NB4 (cell line): ENCODE measurements around the gene CPT1C.

Experiments used
- MYC ChIP-seq: IDR thresholded peaks from 2 replicates; pipeline ENCODE4 v1.6.1; 2011; ENCODE audit warnings: low read depth, low read length
- POLR2A ChIP-seq: IDR thresholded peaks from 2 replicates; pipeline ENCODE4 v1.6.1; 2011; ENCODE audit warnings: mild to moderate bottlenecking; ENCODE audit not compliant: insufficient read length; ENCODE audit errors: extremely low read depth
- TF ChIP-seq, protein P1 (sequence below): IDR thresholded peaks from one replicate; pipeline ENCODE4 v1.5.1; 2012; ENCODE audit warnings: low read depth, low read length

DNA sequence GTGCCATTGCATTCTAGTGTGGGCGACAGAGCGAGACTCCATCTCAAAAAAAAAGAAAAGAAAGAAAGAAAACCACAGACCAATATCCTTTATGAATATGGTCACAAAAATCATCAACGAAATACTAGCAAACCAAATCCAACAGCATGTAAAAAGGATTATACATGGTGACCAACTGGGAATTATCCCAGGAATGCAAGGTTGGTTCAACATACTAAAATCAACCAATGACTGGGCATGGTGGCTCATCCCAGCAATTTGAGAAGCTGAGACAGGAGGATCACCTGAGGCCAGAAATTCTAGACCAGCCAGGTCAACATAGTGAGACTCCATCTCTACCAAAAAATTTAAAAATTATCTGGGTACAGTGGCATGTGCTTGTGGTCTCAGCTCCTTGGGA is 65.0 kb downstream of the CPT1C start:
- TF ChIP-seq MYC = no peak
- TF ChIP-seq, protein P1, sequence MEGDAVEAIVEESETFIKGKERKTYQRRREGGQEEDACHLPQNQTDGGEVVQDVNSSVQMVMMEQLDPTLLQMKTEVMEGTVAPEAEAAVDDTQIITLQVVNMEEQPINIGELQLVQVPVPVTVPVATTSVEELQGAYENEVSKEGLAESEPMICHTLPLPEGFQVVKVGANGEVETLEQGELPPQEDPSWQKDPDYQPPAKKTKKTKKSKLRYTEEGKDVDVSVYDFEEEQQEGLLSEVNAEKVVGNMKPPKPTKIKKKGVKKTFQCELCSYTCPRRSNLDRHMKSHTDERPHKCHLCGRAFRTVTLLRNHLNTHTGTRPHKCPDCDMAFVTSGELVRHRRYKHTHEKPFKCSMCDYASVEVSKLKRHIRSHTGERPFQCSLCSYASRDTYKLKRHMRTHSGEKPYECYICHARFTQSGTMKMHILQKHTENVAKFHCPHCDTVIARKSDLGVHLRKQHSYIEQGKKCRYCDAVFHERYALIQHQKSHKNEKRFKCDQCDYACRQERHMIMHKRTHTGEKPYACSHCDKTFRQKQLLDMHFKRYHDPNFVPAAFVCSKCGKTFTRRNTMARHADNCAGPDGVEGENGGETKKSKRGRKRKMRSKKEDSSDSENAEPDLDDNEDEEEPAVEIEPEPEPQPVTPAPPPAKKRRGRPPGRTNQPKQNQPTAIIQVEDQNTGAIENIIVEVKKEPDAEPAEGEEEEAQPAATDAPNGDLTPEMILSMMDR = no peak
- no peak for TF ChIP-seq POLR2A
